ENCODE results near the gene TGM3.

DNA sequence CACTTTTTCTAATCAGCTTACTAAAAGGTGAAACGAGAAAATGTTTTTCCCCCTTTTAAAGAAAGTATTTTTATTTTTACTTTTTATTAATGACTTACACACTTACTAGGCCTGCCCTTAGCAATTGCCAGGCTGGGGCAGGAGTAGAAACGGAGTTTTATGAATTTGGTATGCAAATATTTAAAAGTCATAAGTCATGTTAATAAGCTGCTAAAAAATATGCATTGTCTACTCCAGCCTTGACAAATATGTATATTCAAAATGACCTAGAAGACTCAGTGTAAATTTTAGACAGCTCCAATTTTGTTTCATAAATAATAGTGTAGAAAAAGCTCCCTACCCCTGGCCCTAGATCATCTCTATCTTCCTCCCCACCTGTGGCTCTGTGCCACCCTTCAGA lies 67.4 kb downstream of the TGM3 start:
- TF ChIP-seq, protein P1, sequence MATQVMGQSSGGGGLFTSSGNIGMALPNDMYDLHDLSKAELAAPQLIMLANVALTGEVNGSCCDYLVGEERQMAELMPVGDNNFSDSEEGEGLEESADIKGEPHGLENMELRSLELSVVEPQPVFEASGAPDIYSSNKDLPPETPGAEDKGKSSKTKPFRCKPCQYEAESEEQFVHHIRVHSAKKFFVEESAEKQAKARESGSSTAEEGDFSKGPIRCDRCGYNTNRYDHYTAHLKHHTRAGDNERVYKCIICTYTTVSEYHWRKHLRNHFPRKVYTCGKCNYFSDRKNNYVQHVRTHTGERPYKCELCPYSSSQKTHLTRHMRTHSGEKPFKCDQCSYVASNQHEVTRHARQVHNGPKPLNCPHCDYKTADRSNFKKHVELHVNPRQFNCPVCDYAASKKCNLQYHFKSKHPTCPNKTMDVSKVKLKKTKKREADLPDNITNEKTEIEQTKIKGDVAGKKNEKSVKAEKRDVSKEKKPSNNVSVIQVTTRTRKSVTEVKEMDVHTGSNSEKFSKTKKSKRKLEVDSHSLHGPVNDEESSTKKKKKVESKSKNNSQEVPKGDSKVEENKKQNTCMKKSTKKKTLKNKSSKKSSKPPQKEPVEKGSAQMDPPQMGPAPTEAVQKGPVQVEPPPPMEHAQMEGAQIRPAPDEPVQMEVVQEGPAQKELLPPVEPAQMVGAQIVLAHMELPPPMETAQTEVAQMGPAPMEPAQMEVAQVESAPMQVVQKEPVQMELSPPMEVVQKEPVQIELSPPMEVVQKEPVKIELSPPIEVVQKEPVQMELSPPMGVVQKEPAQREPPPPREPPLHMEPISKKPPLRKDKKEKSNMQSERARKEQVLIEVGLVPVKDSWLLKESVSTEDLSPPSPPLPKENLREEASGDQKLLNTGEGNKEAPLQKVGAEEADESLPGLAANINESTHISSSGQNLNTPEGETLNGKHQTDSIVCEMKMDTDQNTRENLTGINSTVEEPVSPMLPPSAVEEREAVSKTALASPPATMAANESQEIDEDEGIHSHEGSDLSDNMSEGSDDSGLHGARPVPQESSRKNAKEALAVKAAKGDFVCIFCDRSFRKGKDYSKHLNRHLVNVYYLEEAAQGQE (IDR thresholded peaks at IDR 0.05; ENCODE audit: low read depth) = no peak
- TF ChIP-seq, protein P2, sequence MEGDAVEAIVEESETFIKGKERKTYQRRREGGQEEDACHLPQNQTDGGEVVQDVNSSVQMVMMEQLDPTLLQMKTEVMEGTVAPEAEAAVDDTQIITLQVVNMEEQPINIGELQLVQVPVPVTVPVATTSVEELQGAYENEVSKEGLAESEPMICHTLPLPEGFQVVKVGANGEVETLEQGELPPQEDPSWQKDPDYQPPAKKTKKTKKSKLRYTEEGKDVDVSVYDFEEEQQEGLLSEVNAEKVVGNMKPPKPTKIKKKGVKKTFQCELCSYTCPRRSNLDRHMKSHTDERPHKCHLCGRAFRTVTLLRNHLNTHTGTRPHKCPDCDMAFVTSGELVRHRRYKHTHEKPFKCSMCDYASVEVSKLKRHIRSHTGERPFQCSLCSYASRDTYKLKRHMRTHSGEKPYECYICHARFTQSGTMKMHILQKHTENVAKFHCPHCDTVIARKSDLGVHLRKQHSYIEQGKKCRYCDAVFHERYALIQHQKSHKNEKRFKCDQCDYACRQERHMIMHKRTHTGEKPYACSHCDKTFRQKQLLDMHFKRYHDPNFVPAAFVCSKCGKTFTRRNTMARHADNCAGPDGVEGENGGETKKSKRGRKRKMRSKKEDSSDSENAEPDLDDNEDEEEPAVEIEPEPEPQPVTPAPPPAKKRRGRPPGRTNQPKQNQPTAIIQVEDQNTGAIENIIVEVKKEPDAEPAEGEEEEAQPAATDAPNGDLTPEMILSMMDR (IDR thresholded peaks at IDR 0.05 in 2 of 3, conservative IDR thresholded peaks at IDR 0.05 in 1 of 3; ENCODE audit: borderline replicate concordance in 1 of 3, insufficient read depth in 1 of 3, low read depth in 2 of 3, low read length in 2 of 3) = no peak
- TF ChIP-seq POLR2A (IDR thresholded peaks at IDR 0.05; ENCODE audit: borderline replicate concordance, extremely low read depth, insufficient read depth, insufficient read length) = no peak
- TF ChIP-seq SIN3A (IDR thresholded peaks at IDR 0.05; ENCODE audit: low read depth) = no peak
- no peak for TF ChIP-seq ELF1 (IDR thresholded peaks at IDR 0.05; ENCODE audit: borderline replicate concordance, low read depth)
- TF ChIP-seq FOSL1 (IDR thresholded peaks at IDR 0.05; ENCODE audit: low read depth) = no peak
- TF ChIP-seq EZH2phosphoT487 (IDR thresholded peaks at IDR 0.05; ENCODE audit: borderline replicate concordance) = no peak
- TF ChIP-seq POLR2AphosphoS5 (IDR thresholded peaks at IDR 0.05; ENCODE audit: low read depth, low read length) = no peak
- TF ChIP-seq, protein P3, sequence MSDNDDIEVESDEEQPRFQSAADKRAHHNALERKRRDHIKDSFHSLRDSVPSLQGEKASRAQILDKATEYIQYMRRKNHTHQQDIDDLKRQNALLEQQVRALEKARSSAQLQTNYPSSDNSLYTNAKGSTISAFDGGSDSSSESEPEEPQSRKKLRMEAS (IDR thresholded peaks at IDR 0.05) = no peak
- TF ChIP-seq EZH2 (IDR thresholded peaks at IDR 0.05) = no peak
- no peak for TF ChIP-seq ZNF274 (IDR thresholded peaks at IDR 0.05; ENCODE audit: low read depth, low read length)
- TF ChIP-seq YY1 (IDR thresholded peaks at IDR 0.05; ENCODE audit: extremely low read depth, insufficient replicate concordance, low read depth, low read length) = no peak

Data from HCT116 (cell line).